Measurements from ENCODE around the gene ISM1.

DNA sequence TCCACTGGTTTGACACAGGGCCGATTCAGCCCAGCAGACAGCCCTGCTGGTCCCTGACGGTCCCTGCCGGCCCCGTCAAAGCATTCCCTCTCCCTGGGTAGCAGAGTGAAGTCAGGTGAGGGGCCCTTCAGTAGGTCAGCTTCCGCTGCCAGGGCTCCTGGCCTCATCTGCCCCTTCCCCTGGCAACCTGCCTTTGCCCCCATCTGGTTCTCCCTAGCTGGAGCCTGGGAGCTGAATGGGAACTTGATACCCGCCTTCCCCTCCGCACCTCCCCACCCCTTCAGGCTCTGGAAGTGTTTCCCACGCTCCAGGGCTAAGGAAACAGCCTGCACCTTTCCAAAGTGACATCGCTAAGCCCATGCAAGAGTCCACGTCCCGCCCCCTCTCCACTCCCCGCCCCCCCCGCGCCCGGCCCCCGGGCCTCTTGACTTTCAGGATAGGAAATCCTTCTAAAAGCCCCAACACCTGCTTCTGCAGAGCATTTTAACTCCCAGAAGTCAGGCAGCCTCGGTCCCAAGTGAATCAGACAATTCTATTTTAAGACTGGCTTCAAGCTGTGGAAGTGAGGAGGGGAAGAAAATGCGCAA lies 53.3 kb downstream of the ISM1 start:
- TF ChIP-seq POLR2AphosphoS5 (IDR thresholded peaks at IDR 0.05): no peak
- no peak for TF ChIP-seq POLR2A (IDR thresholded peaks at IDR 0.05)
- TF ChIP-seq, protein P1, sequence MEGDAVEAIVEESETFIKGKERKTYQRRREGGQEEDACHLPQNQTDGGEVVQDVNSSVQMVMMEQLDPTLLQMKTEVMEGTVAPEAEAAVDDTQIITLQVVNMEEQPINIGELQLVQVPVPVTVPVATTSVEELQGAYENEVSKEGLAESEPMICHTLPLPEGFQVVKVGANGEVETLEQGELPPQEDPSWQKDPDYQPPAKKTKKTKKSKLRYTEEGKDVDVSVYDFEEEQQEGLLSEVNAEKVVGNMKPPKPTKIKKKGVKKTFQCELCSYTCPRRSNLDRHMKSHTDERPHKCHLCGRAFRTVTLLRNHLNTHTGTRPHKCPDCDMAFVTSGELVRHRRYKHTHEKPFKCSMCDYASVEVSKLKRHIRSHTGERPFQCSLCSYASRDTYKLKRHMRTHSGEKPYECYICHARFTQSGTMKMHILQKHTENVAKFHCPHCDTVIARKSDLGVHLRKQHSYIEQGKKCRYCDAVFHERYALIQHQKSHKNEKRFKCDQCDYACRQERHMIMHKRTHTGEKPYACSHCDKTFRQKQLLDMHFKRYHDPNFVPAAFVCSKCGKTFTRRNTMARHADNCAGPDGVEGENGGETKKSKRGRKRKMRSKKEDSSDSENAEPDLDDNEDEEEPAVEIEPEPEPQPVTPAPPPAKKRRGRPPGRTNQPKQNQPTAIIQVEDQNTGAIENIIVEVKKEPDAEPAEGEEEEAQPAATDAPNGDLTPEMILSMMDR (IDR thresholded peaks at IDR 0.05): no peak
